HepG2 (cell line): Measurements from ENCODE around the gene ARHGAP25. TPM values are rescaled to one million over a fixed set of nuclear protein-coding genes. Genes with fewer than 3 reads are reported as not detected.

Experiments used
- ATAC-seq: fragments of 200-7000 bp; cut with Tn5 transposase; 3 replicates; pipeline ENCODE4 v1.9.1; 2020; ENCODE audit warnings: mild to moderate bottlenecking, moderate library complexity
- BruUV-seq: library from RNA; stranded (reverse); fragments of 400-500 nt; replicated peaks from 2 replicates; lab custom pipeline; 2021; lab: Mats Ljungman, UMichigan
- CTCF ChIA-PET: fragments of 300-600 bp; formaldehyde crosslinking; extraction: SDS; loops from one replicate; lab custom pipeline; 2021; ENCODE audit warnings: low total read pairs, inconsistent platforms, low intra/inter-chr PET ratio; lab: Yijun Ruan, JAX
- POLR2A ChIA-PET: fragments of 350-600 bp; sonication (Branson Sonifier 250); formaldehyde crosslinking; loops from one replicate; lab custom pipeline; 2020; ENCODE audit warnings: antibody characterized with exemption, inconsistent platforms; lab: Yijun Ruan, JAX
- DNase-seq: peaks from one replicate; pipeline ENCODE4 v3.0.0-alpha.2; 2015; ENCODE audit warnings: low spot score
- FAIRE-seq: peaks from 3 replicates; lab custom pipeline; 2011; peaks lifted over from hg19 to GRCh38; lab: Jason Lieb, UNC
- H2AFZ ChIP-seq: one replicate; pipeline ENCODE4 v1.6.1; 2011; ENCODE audit warnings: low read length, inconsistent platforms
- H3K27ac ChIP-seq: fragments of 300-600 bp; 3 replicates; pipeline ENCODE4 v1.8.0; 2011; ENCODE audit warnings: mixed run types, mild to moderate bottlenecking, mixed read lengths, low read length, inconsistent platforms; ENCODE audit not compliant: insufficient read depth; ENCODE audit errors: extremely low read length
- H3K27me3 ChIP-seq, 2 experiments: fragments of 200-600 bp in 1 of 2; 2 replicates in 1 of 2; 3 replicates in 1 of 2; pipeline versions ENCODE4 v1.6.0 to v1.8.0; 2011; ENCODE audit warnings: low read length in 2 of 2, mild to moderate bottlenecking in 2 of 2, moderate library complexity in 2 of 2, inconsistent platforms in 1 of 2; ENCODE audit not compliant: insufficient read depth in 2 of 2, control insufficient read depth in 1 of 2
- H3K36me3 ChIP-seq, 2 experiments: fragments of 200-600 bp in 1 of 2; replicated peaks in 1 of 2; 2 replicates in 1 of 2; 3 replicates in 1 of 2; pipeline versions ENCODE4 v1.5.1 to v1.8.0; 2011; ENCODE audit warnings: low read length in 2 of 2, inconsistent platforms in 1 of 2; ENCODE audit not compliant: insufficient read depth in 2 of 2, control insufficient read depth in 1 of 2
- H3K4me1 ChIP-seq: 2 replicates; pipeline ENCODE4 v1.5.1; 2012; ENCODE audit warnings: low read length, inconsistent platforms; ENCODE audit not compliant: insufficient read depth
- H3K4me2 ChIP-seq: 2 replicates; pipeline ENCODE4 v1.6.0; 2011; ENCODE audit warnings: low read depth, low read length, inconsistent platforms
- H3K4me3 ChIP-seq, 3 experiments: fragments of 200-600 bp in 1 of 3; sonication (generic), shearing (Covaris generic) in 1 of 3; replicated peaks in 1 of 3; 2 replicates each; pipeline ENCODE4 v1.5.1; 2011 to 2016; ENCODE audit warnings: low read length in 3 of 3, inconsistent platforms in 2 of 3, low read depth in 2 of 3, mild to moderate bottlenecking in 2 of 3, control low read depth in 1 of 3, mixed read lengths in 1 of 3; ENCODE audit not compliant: insufficient read depth in 1 of 3
- H3K79me2 ChIP-seq: one replicate; pipeline ENCODE4 v1.6.1; 2011; ENCODE audit warnings: low read length, inconsistent platforms; ENCODE audit not compliant: insufficient read depth
- H3K9ac ChIP-seq: 2 replicates; pipeline ENCODE4 v1.6.0; 2011; ENCODE audit warnings: mild to moderate bottlenecking, low read depth, low read length, inconsistent platforms; ENCODE audit not compliant: insufficient read depth
- H3K9me3 ChIP-seq: 2 replicates; pipeline ENCODE4 v1.5.1; 2012; ENCODE audit warnings: mild to moderate bottlenecking, low read length
- H4K20me1 ChIP-seq: 2 replicates; pipeline ENCODE4 v1.6.0; 2011; ENCODE audit warnings: inconsistent platforms, mild to moderate bottlenecking, low read length, moderate library complexity; ENCODE audit not compliant: insufficient read depth
- EZH2 ChIP-seq: conservative IDR thresholded peaks from 2 replicates; pipeline ENCODE4 v1.6.1; 2012; ENCODE audit warnings: mild to moderate bottlenecking, low read depth, low read length, moderate library complexity
- SNAI1 ChIP-seq: sonication (generic); formaldehyde crosslinking; IDR thresholded peaks from 2 replicates; pipeline ENCODE4 v1.5.0; 2020; ENCODE audit warnings: mild to moderate bottlenecking, missing genetic modification reagents, borderline replicate concordance
- SP2 ChIP-seq: sonication (generic); formaldehyde crosslinking; IDR thresholded peaks from 2 replicates; pipeline ENCODE4 v1.5.1; 2020; ENCODE audit warnings: mild to moderate bottlenecking, missing genetic modification reagents
- WIZ ChIP-seq: sonication (generic); formaldehyde crosslinking; IDR thresholded peaks from 2 replicates; pipeline ENCODE4 v1.5.1; 2020; ENCODE audit warnings: mild to moderate bottlenecking, missing genetic modification reagents
- ZNF337 ChIP-seq: sonication (generic); formaldehyde crosslinking; IDR thresholded peaks from 2 replicates; pipeline ENCODE4 v1.5.1; 2020; ENCODE audit warnings: missing genetic modification reagents, low read depth, mild to moderate bottlenecking, borderline replicate concordance
- ZNF430 ChIP-seq: sonication (generic); formaldehyde crosslinking; IDR thresholded peaks from 2 replicates; pipeline ENCODE4 v1.9.0; 2021; ENCODE audit warnings: mild to moderate bottlenecking, missing genetic modification reagents
- ZNF850 ChIP-seq: sonication (generic); formaldehyde crosslinking; conservative IDR thresholded peaks from 2 replicates; pipeline ENCODE4 v1.9.0; 2021; ENCODE audit warnings: mild to moderate bottlenecking, missing genetic modification reagents
- WGBS: methylation state at CpG from one replicate; pipeline ENCODE4 v1.1.6; 2017; ENCODE audit warnings: low lambda C conversion rate; 5-methylcytosine and 5-hydroxymethylcytosine counted together
- in situ Hi-C: cut with HindIII; loops from 2 replicates; pipeline ENCODE4 v1.10.0; 2017; ENCODE audit warnings: low pct_unique_long_range_greater_than_20kb; ENCODE audit not compliant: extremely low pct_ligation_motif_present
- intact Hi-C: fragments of 100-400 bp; cut with micrococcal nuclease; formaldehyde crosslinking; loops from one replicate; pipeline ENCODE4 v1.10.0; 2022; ENCODE audit not compliant: unreplicated experiment
- polyA plus RNA-seq, 8 experiments: library from polyadenylated mRNA; depleted of rRNA in 3 of 8; stranded (reverse) in 7 of 8; unstranded in 1 of 8; fragments of >200 nt; fragmentation: Illumina TruSeq in 4 of 8; extraction: Trizol in 4 of 8; gene quantifications; 2 replicates each; pipeline versions ENCODE4 v1.2.1 to v1.2.3, GENCODE V29; 2011 to 2016; ENCODE audit warnings: low read depth in 4 of 8, missing spikeins in 1 of 8, mixed read lengths in 1 of 8; ENCODE audit not compliant: insufficient read depth in 1 of 8
- total RNA-seq, 5 experiments: library from RNA; depleted of rRNA; stranded (reverse); fragments of >200 nt; fragmentation: Illumina TruSeq; extraction: Trizol; gene quantifications; 2 replicates each; pipeline ENCODE4 v1.2.3, GENCODE V29; 2016; ENCODE audit warnings: low read depth in 1 of 5
- TF ChIP-seq, protein P1 (sequence below): sonication (generic); formaldehyde crosslinking; IDR thresholded peaks from 2 replicates; pipeline ENCODE4 v1.4.0; 2020; ENCODE audit warnings: missing genetic modification reagents
- TF ChIP-seq, protein P2 (sequence below): sonication (generic); formaldehyde crosslinking; IDR thresholded peaks from 2 replicates; pipeline ENCODE4 v1.8.0; 2022; ENCODE audit warnings: missing genetic modification reagents, low read depth, mild to moderate bottlenecking, borderline replicate concordance
- TF ChIP-seq, protein P3 (sequence below): sonication (generic); formaldehyde crosslinking; IDR thresholded peaks from 2 replicates; pipeline ENCODE4 v1.5.0; 2020; ENCODE audit warnings: missing genetic modification reagents

Gene ARHGAP25
- total and polyA plus RNA-seq, 2 of the 13 experiments (the other 11 are each of a cell fraction or from before 2014, with no cell fraction given), result not detected

DNA sequence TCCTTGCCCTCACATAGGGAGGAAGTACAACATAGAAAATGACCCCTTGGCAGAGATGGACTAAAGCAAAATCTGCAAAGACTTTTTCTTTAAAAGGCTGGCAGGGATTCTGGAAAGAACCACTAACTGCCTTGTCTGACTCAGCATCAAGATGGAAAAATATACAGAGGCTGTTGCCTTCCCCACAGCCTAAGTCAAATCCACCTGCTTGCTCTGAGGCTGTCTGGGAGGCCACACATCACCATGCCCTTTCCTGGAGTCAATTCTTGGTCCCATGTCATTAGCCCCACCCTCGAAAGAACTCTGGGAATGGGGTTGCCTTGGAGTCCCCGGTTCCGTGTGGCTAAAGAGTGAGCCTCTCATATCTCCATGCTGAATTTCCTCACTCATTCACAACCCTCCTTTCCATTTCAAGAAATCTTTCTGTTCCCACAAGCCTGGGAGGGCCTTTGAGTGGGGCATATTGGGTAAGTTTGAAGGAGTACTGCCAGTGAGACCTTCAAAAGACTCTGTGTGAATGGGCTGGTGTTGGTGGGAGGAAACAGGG is 97.1 kb downstream of the ARHGAP25 start (continued):
- TF ChIP-seq, protein P1, sequence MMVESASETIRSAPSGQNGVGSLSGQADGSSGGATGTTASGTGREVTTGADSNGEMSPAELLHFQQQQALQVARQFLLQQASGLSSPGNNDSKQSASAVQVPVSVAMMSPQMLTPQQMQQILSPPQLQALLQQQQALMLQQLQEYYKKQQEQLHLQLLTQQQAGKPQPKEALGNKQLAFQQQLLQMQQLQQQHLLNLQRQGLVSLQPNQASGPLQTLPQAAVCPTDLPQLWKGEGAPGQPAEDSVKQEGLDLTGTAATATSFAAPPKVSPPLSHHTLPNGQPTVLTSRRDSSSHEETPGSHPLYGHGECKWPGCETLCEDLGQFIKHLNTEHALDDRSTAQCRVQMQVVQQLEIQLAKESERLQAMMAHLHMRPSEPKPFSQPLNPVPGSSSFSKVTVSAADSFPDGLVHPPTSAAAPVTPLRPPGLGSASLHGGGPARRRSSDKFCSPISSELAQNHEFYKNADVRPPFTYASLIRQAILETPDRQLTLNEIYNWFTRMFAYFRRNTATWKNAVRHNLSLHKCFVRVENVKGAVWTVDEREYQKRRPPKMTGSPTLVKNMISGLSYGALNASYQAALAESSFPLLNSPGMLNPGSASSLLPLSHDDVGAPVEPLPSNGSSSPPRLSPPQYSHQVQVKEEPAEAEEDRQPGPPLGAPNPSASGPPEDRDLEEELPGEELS (CRISPR knock-in tag), result no peak
- no peak for TF ChIP-seq SP2 (CRISPR knock-in tag)
- TF ChIP-seq, protein P2, sequence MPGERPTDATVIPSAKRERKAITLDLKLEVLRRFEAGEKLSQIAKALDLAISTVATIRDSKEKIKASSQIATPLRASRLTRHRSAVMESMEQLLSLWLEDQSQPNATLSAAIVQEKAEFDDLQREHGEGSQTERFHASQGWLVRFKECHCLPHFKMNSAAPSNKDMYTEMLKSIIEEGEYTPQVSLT (CRISPR knock-in tag), result no peak
- TF ChIP-seq WIZ, result no peak
- TF ChIP-seq ZNF850 (CRISPR knock-in tag), result no peak
- no peak for TF ChIP-seq SNAI1 (CRISPR knock-in tag)
- TF ChIP-seq EZH2, result no peak
- TF ChIP-seq ZNF337 (CRISPR knock-in tag), result no peak
- no peak for TF ChIP-seq ZNF430 (CRISPR knock-in tag)
- TF ChIP-seq, all 625 proteins: peak for 0

DNA sequence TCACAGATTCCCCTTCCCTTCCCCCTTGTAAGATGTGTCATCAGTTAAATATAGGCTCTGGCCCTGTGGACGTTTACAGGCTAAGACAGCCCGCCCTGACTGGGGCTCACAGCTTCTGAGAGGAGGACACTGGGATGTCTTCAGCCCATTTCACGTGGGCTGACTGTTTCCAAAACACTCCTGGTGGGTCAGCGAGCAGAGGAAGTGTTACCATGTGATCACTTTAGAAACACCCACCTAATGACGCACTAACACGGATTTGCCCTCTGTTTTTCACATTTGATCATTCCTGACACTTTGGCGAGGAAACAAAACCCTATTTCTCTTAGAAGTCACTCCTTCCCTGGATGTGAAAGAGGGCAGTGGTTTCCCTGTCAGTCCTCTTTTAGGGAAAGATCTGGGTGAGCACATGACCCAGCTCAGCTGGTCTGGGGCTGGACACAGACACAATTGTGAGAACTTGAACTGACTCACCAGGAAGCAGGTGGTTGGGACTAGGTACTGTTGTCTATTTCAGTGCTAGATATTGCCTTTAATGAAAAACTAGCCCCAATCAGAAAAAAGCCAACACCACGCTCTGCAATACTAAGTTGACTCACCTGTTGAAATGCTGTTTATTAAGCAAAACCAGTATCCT is 97.7 kb downstream of the ARHGAP25 start:
- Histone ChIP-seq H3K4me1 (peaks cover 9% of the 10 kb centered on the region; the same call in 1 of the 2 replicates), H3K9ac (no peak overlapping the region), H4K20me1 (no peaks in the 10 kb centered on the region), H3K36me3 (no peaks in the 10 kb centered on the region), H3K79me2 (no peaks in the 10 kb centered on the region), H2AFZ (no peak overlapping the region)
- POLR2A ChIA-PET, result no interaction called here
- ATAC-seq, result no peak
- BruUV-seq, result no TSS peak
- WGBS, result 0% methylated on average over 8 of the region's 8 CpGs
- intact Hi-C loops (no loop called here), in situ Hi-C loops (no loop called here)
- TF ChIP-seq, protein P3, sequence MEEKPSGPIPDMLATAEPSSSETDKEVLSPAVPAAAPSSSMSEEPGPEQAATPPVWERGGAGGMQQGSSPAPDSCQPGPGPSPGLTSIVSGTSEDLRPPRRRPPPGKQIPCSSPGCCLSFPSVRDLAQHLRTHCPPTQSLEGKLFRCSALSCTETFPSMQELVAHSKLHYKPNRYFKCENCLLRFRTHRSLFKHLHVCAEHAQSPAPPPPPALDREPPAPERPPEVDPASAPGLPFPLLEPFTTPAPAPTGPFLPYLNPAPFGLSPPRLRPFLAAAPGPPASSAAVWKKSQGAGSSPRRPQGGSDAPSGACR (CRISPR knock-in tag), result no peak
- TF ChIP-seq, all 625 proteins: peak for 0
- Histone ChIP-seq H3K27ac (no peak overlapping the region), H3K4me3 (no peak overlapping the region), H3K27me3 (peaks cover 4 to 7% of the 10 kb centered on the region in 2 experiments; a peak in 2 of 5 replicates), H3K9me3 (no peaks in the 10 kb centered on the region), H3K4me2 (no peak overlapping the region; the same call in 1 of the 2 replicates)
- CTCF ChIA-PET, result interaction anchor here (1.8 kb wide), 1 partner anchor 369 kb away, joined by 3 read pairs; no protein-coding TSS in a partner anchor
- FAIRE-seq, result no peak
- no peak for DNase-seq
